Astrocyte of the cerebellum (primary cell): Measurements from ENCODE around the gene SEMG1.

Source experiments
- DNase-seq: peaks from one replicate; pipeline ENCODE4 v3.0.0-alpha.2; 2011; ENCODE audit warnings: low read depth
- H3K4me3 ChIP-seq: 2 replicates; pipeline ENCODE4 v1.5.1; 2011; ENCODE audit warnings: mild to moderate bottlenecking, low read depth, low read length, moderate library complexity
- CTCF ChIP-seq: IDR thresholded peaks from 2 replicates; pipeline ENCODE4 v1.5.1; 2012; ENCODE audit warnings: low read length, low read depth, moderate library complexity, mild to moderate bottlenecking; ENCODE audit errors: missing control alignments
- in situ Hi-C: cut with HindIII; loops from 2 replicates; pipeline ENCODE4 v1.10.0; 2017; ENCODE audit warnings: low sequenced_read_pairs

Gene SEMG1

GRCh38 chr20:45191926-45192325, 14.9 kb upstream of the SEMG1 start:
- DNase-seq, result no peak
- no peak overlapping the region for H3K4me3 ChIP-seq
- no peak for TF ChIP-seq CTCF
- in situ Hi-C loops, result no loop called here

GRCh38 chr20:45193331-45193730, 13.5 kb upstream of the SEMG1 start:
- in situ Hi-C loops, result no loop called here
- H3K4me3 ChIP-seq, result no peak overlapping the region
- no peak for TF ChIP-seq CTCF
- no peak for DNase-seq

GRCh38 chr20:45209924-45210323, 3.1 kb downstream of the SEMG1 start:
- no peak for TF ChIP-seq CTCF
- no peak for DNase-seq
- in situ Hi-C loops, result no loop called here
- H3K4me3 ChIP-seq, result no peak overlapping the region

- no peak for DNase-seq
- in situ Hi-C loops, result no loop called here
- no peak for TF ChIP-seq CTCF
- no peak overlapping the region for H3K4me3 ChIP-seq
Measured at GRCh38 chr20:45211569-45212474, 5.0 kb downstream of the SEMG1 start.

GRCh38 chr20:45212836-45213235, 6.0 kb downstream of the SEMG1 start:
- no peak overlapping the region for H3K4me3 ChIP-seq
- in situ Hi-C loops, result no loop called here
- DNase-seq, result no peak
- no peak for TF ChIP-seq CTCF

GRCh38 chr20:45218124-45218523, 11.3 kb downstream of the SEMG1 start:
- no peak for DNase-seq
- in situ Hi-C loops, result no loop called here
- no peak for TF ChIP-seq CTCF
- no peak overlapping the region for H3K4me3 ChIP-seq
